ENCODE measurements around the gene NOB1.

NOB1 gene

DNA sequence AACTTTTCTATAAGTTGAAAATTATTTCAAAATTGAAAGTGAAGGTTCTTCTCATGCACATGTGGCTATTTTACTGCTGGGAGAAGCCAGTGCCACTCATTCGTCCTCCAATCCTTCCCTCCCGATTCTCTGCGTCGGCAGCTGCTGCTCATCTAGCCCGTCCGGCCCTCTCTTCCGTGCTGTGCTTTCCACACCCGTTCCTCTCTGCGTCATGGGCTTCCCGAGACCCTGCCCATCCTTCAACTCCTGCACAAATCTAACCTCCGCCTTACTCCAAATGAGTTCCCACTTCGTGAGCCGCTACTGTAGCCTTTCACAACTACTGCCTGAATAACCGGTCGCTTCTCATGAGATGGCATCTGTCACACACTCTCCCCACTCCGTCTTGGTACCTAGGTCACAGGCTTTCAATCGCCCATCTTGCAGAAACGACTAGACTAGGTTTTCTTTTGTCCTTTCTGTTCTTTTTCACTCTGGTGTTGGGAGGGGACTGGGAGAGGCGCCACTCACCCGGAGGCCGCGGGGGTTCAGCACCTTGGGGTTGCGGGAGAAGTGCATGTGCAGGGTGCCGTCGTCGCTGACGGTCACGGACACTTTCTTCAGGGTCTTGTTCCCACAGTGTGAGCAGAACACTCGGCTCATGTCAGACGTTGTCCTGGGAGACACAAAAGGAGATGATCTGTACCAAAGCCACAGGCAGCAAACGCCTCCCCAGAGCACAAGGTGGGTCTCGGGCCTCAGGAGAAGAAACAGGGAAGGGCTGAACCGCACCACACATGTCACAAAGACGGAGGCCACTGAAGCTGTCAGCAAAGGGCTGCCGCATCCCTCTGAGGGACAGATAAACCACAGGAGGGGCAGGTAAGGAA, 10.1 kb downstream of the NOB1 start:
- no peaks in the 10 kb centered on the region for H3F3A ChIP-seq (ENCODE audit: insufficient read depth, low read length)
- H3K4me2 ChIP-seq (ENCODE audit: low read length), result no peak overlapping the region
- no peaks in the 10 kb centered on the region for H3K27me3 ChIP-seq (ENCODE audit: insufficient read depth, low read length)
- no peak overlapping the region for H3K4me3 ChIP-seq (ENCODE audit: low read depth, low read length, poor library complexity, severe bottlenecking)
- no peaks in the 10 kb centered on the region for H3K9me2 ChIP-seq (ENCODE audit: low read depth, low read length)
- H3K4me1 ChIP-seq (ENCODE audit: insufficient read depth, low read length, severe bottlenecking), result no peaks in the 10 kb centered on the region
- no peaks in the 10 kb centered on the region for H4K20me1 ChIP-seq (ENCODE audit: insufficient read depth, low read length)
- no peaks in the 10 kb centered on the region for H3K9me3 ChIP-seq (ENCODE audit: low read length)
- H3K27ac ChIP-seq (ENCODE audit: low read depth, low read length, poor library complexity, severe bottlenecking), result no peak overlapping the region
- TF ChIP-seq, protein P1, sequence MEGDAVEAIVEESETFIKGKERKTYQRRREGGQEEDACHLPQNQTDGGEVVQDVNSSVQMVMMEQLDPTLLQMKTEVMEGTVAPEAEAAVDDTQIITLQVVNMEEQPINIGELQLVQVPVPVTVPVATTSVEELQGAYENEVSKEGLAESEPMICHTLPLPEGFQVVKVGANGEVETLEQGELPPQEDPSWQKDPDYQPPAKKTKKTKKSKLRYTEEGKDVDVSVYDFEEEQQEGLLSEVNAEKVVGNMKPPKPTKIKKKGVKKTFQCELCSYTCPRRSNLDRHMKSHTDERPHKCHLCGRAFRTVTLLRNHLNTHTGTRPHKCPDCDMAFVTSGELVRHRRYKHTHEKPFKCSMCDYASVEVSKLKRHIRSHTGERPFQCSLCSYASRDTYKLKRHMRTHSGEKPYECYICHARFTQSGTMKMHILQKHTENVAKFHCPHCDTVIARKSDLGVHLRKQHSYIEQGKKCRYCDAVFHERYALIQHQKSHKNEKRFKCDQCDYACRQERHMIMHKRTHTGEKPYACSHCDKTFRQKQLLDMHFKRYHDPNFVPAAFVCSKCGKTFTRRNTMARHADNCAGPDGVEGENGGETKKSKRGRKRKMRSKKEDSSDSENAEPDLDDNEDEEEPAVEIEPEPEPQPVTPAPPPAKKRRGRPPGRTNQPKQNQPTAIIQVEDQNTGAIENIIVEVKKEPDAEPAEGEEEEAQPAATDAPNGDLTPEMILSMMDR (IDR thresholded peaks at IDR 0.05; ENCODE audit: low read length), result no peak
- TF ChIP-seq EZH2 (IDR thresholded peaks at IDR 0.05; ENCODE audit: borderline replicate concordance, low read length), result no peak
- H2AFZ ChIP-seq (ENCODE audit: low read length), result no peak overlapping the region
- H3K36me3 ChIP-seq (ENCODE audit: insufficient read depth, low read length), result peaks cover 97% of the 10 kb centered on the region
- no peak overlapping the region for H3K9ac ChIP-seq (ENCODE audit: low read length)
- H3K79me2 ChIP-seq (ENCODE audit: insufficient read depth, low read length), result no peaks in the 10 kb centered on the region

DNA sequence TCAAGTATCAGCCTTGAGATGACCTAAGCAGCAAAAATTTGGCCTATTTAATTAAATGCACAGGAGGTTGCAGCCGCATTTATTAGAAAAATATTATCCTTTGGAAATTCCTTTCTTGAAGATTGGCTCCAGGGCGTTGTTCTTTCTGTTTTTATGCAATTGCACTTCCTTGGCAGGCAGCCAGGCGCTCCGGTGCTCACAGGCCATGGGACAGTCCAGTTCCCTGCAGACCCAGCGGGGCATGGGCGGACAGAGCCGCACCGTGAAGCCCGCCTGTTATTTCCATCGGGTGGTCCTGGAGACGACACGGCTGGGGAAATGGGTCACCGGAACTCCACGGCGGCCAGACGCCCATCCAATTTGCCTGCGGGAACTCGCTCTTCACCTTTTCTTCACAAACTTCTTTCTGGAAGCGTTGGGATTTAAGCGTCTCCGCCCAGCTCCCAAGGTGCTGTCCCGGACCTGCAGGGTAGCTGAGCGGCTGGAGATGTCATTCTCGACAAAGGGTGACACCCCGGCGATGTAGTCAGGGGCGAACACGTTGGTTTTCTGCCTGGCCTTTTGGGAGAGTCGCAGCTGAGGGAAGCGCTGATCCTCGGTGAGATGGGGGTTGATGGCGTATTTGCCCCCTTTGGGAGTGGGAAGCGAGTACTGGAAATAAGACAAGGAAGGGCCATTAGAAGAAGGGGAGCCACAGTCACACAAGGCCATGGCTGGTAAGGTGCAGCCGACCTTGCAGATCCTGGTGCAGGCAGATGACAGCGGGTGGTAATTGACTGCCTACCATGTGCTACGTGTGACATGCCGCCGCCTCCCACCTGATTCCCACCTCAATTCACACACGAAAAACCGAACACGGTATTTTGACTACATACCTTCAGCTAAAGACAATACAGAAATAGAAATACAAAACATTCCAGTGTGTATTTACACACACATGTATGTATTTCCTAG, 12.5 kb downstream of the NOB1 start:
- no peak overlapping the region for H2AFZ ChIP-seq (ENCODE audit: low read length)
- no peaks in the 10 kb centered on the region for H3K27me3 ChIP-seq (ENCODE audit: insufficient read depth, low read length)
- no peaks in the 10 kb centered on the region for H4K20me1 ChIP-seq (ENCODE audit: insufficient read depth, low read length)
- no peak for TF ChIP-seq EZH2 (IDR thresholded peaks at IDR 0.05; ENCODE audit: borderline replicate concordance, low read length)
- TF ChIP-seq, protein P1 (IDR thresholded peaks at IDR 0.05; ENCODE audit: low read length), result no peak
- no peaks in the 10 kb centered on the region for H3F3A ChIP-seq (ENCODE audit: insufficient read depth, low read length)
- H3K9me2 ChIP-seq (ENCODE audit: low read depth, low read length), result no peaks in the 10 kb centered on the region
- no peaks in the 10 kb centered on the region for H3K9me3 ChIP-seq (ENCODE audit: low read length)
- no peak overlapping the region for H3K4me2 ChIP-seq (ENCODE audit: low read length)
- H3K27ac ChIP-seq (ENCODE audit: low read depth, low read length, poor library complexity, severe bottlenecking), result no peak overlapping the region
- no peak overlapping the region for H3K4me3 ChIP-seq (ENCODE audit: low read depth, low read length, poor library complexity, severe bottlenecking)
- no peak overlapping the region for H3K9ac ChIP-seq (ENCODE audit: low read length)
- H3K79me2 ChIP-seq (ENCODE audit: insufficient read depth, low read length), result no peaks in the 10 kb centered on the region
- H3K36me3 ChIP-seq (ENCODE audit: insufficient read depth, low read length), result peaks cover 80% of the 10 kb centered on the region
- no peaks in the 10 kb centered on the region for H3K4me1 ChIP-seq (ENCODE audit: insufficient read depth, low read length, severe bottlenecking)

DNA sequence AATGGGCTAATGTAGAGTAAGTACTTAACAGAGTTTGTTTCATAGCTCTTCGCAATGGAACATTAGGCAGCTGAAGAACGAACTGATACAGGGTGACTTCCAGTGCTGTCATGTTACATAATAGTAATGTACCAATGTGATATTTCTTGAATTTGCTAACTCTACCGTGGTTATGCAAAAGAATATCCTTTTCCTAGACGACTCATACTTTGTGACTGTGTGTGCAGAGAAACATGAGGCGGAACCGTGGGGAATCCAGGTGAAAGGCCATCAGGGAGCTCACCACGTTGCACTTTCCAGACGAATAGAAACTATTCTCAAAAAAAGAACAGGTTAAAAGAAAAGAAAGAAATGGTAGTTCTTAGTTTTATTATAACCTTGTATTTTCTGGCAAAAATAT, 13.2 kb downstream of the NOB1 start:
- no peaks in the 10 kb centered on the region for H3K4me1 ChIP-seq (ENCODE audit: insufficient read depth, low read length, severe bottlenecking)
- no peak for TF ChIP-seq EZH2 (IDR thresholded peaks at IDR 0.05; ENCODE audit: borderline replicate concordance, low read length)
- TF ChIP-seq, protein P1 (IDR thresholded peaks at IDR 0.05; ENCODE audit: low read length), result no peak
- no peaks in the 10 kb centered on the region for H3K27me3 ChIP-seq (ENCODE audit: insufficient read depth, low read length)
- no peak overlapping the region for H3K27ac ChIP-seq (ENCODE audit: low read depth, low read length, poor library complexity, severe bottlenecking)
- H3K4me3 ChIP-seq (ENCODE audit: low read depth, low read length, poor library complexity, severe bottlenecking), result no peak overlapping the region
- peaks cover 74% of the 10 kb centered on the region for H3K36me3 ChIP-seq (ENCODE audit: insufficient read depth, low read length)
- H3K4me2 ChIP-seq (ENCODE audit: low read length), result no peak overlapping the region
- no peak overlapping the region for H3K9ac ChIP-seq (ENCODE audit: low read length)
- no peaks in the 10 kb centered on the region for H3K79me2 ChIP-seq (ENCODE audit: insufficient read depth, low read length)
- H2AFZ ChIP-seq (ENCODE audit: low read length), result no peak overlapping the region
- H3K9me2 ChIP-seq (ENCODE audit: low read depth, low read length), result no peaks in the 10 kb centered on the region
- no peaks in the 10 kb centered on the region for H3K9me3 ChIP-seq (ENCODE audit: low read length)
- no peaks in the 10 kb centered on the region for H4K20me1 ChIP-seq (ENCODE audit: insufficient read depth, low read length)
- no peaks in the 10 kb centered on the region for H3F3A ChIP-seq (ENCODE audit: insufficient read depth, low read length)

Measured in OCI-LY1 (cell line).